OCI-LY7 (cell line): ENCODE measurements around the gene ERC1. TPM values are rescaled to one million over a fixed set of nuclear protein-coding genes. Genes with fewer than 3 reads are reported as not detected.
"Not testable (repeated sequence)": the region's sequence is repeated elsewhere in the genome, so short reads cannot be mapped to it uniquely, and the experiment has no call there.

Source experiments
- BruUV-seq: library from RNA; stranded (reverse); fragments of 400-500 nt; replicated peaks from 2 replicates; lab custom pipeline; 2021; lab: Mats Ljungman, UMichigan
- CTCF ChIA-PET: fragments of 300-600 bp; sonication (Branson Sonifier 250); formaldehyde crosslinking; loops from one replicate; lab custom pipeline; 2022; ENCODE audit warnings: antibody characterized with exemption; ENCODE audit not compliant: unreplicated experiment; lab: Charles Lee
- POLR2A ChIA-PET: fragments of 300-600 bp; sonication (Branson Sonifier 250); formaldehyde crosslinking; loops from one replicate; lab custom pipeline; 2022; ENCODE audit warnings: antibody characterized with exemption; lab: Charles Lee
- DNase-seq: peaks from one replicate; pipeline ENCODE4 v3.0.0-alpha.2; 2015; ENCODE audit warnings: low spot score
- H2AFZ ChIP-seq: fragments of 200-600 bp; sonication (generic), shearing (Covaris generic); 2 replicates; pipeline ENCODE4 v1.6.1; 2014; ENCODE audit warnings: mild to moderate bottlenecking, antibody characterized with exemption, low read length, moderate library complexity
- H3K27ac ChIP-seq: fragments of 200-600 bp; sonication (generic); 2 replicates; pipeline ENCODE4 v1.5.1; 2014; ENCODE audit warnings: mixed run types, low read depth, mild to moderate bottlenecking, moderate library complexity, low read length, inconsistent platforms; ENCODE audit not compliant: poor library complexity, severe bottlenecking
- H3K36me3 ChIP-seq: fragments of 200-600 bp; sonication (generic); 2 replicates; pipeline ENCODE4 v1.6.1; 2014; ENCODE audit warnings: mild to moderate bottlenecking, antibody characterized with exemption, low read length, moderate library complexity, mixed read lengths; ENCODE audit not compliant: insufficient read depth
- H3K4me1 ChIP-seq: fragments of 200-600 bp; sonication (generic); 2 replicates; pipeline ENCODE4 v1.5.1; 2014; ENCODE audit warnings: mild to moderate bottlenecking, low read length; ENCODE audit not compliant: insufficient read depth, poor library complexity, severe bottlenecking
- H3K4me2 ChIP-seq: fragments of 200-600 bp; sonication (generic); 2 replicates; pipeline ENCODE4 v1.6.1; 2014; ENCODE audit warnings: mild to moderate bottlenecking, low read length
- H3K4me3 ChIP-seq: fragments of 200-600 bp; sonication (generic); 2 replicates; pipeline ENCODE4 v1.5.1; 2014; ENCODE audit warnings: mild to moderate bottlenecking, low read depth, low read length; ENCODE audit not compliant: poor library complexity, severe bottlenecking
- H3K79me2 ChIP-seq: fragments of 200-600 bp; sonication (generic); 2 replicates; pipeline ENCODE4 v1.6.1; 2016; ENCODE audit warnings: low read depth, mild to moderate bottlenecking, low read length, moderate library complexity, mixed read lengths; ENCODE audit not compliant: insufficient read depth
- H3K9me2 ChIP-seq: fragments of 200-600 bp; sonication (generic); 2 replicates; pipeline ENCODE4 v1.6.1; 2016; ENCODE audit warnings: mild to moderate bottlenecking, low read length, mixed read lengths; ENCODE audit not compliant: insufficient read depth
- H3K9me3 ChIP-seq: fragments of 200-600 bp; sonication (generic); 2 replicates; pipeline ENCODE4 v1.6.1; 2014; ENCODE audit warnings: mild to moderate bottlenecking, mixed run types, low read length, mixed read lengths
- H4K20me1 ChIP-seq: fragments of 200-600 bp; sonication (generic); 2 replicates; pipeline ENCODE4 v1.6.1; 2014; ENCODE audit warnings: mild to moderate bottlenecking, antibody characterized with exemption, low read length, moderate library complexity, mixed read lengths; ENCODE audit not compliant: insufficient read depth
- CTCF ChIP-seq: fragments of 200-600 bp; sonication (generic); conservative IDR thresholded peaks from 2 replicates; pipeline ENCODE4 v1.5.1; 2014; ENCODE audit warnings: mild to moderate bottlenecking, antibody characterized with exemption, low read length, moderate library complexity, mixed read lengths
- EZH2phosphoT487 ChIP-seq: fragments of 200-600 bp; sonication (generic); IDR thresholded peaks from 2 replicates; pipeline ENCODE4 v1.6.1; 2018; ENCODE audit warnings: low read depth, borderline replicate concordance, mild to moderate bottlenecking, mixed run types, antibody characterized with exemption, low read length, moderate library complexity, mixed read lengths
- intact Hi-C: fragments of 100-400 bp; cut with micrococcal nuclease; formaldehyde crosslinking; loops from one replicate; pipeline ENCODE4 v1.10.0; 2022; ENCODE audit not compliant: unreplicated experiment
- total RNA-seq, 2 experiments: library from RNA; depleted of rRNA in 1 of 2; stranded (reverse); fragments of >200 nt in 1 of 2; shearing (Covaris generic) in 1 of 2; gene quantifications; 2 replicates each; pipeline ENCODE4 v1.2.3, GENCODE V29; 2014 to 2022

ERC1 gene
- total RNA-seq, 2 experiments from 2014 or later = 26.9 to 86.9 TPM

- Histone ChIP-seq H3K27ac (no peak overlapping the region), H2AFZ (no peak overlapping the region), H3K36me3 (peaks cover 4% of the 10 kb centered on the region; the same call in 1 of the 2 replicates), H3K9me3 (no peaks in the 10 kb centered on the region), H3K4me1 (no peaks in the 10 kb centered on the region), H3K4me3 (no peak overlapping the region), H3K79me2 (no peaks in the 10 kb centered on the region), H3K9me2 (no peaks in the 10 kb centered on the region), H4K20me1 (no peaks in the 10 kb centered on the region), H3K4me2 (no peak overlapping the region)
- intact Hi-C loops = no loop called here
- TF ChIP-seq CTCF (no peak), EZH2phosphoT487 (no peak)
- no peak for DNase-seq
- POLR2A ChIA-PET = no interaction called here
- CTCF ChIA-PET = no interaction called here
- no TSS peak for BruUV-seq
These were observed 348.7 kb downstream of the ERC1 start for GRCh38 chr12:1339618-1340319.

- H3K4me1 ChIP-seq, H3K4me2 ChIP-seq, intact Hi-C loops, H3K79me2 ChIP-seq, H2AFZ ChIP-seq, BruUV-seq, H3K36me3 ChIP-seq, CTCF ChIA-PET, H3K9me3 ChIP-seq, DNase-seq, POLR2A ChIA-PET, H3K4me3 ChIP-seq, H3K9me2 ChIP-seq, H3K27ac ChIP-seq, H4K20me1 ChIP-seq: not testable (repeated sequence)
These were observed 350.2 kb downstream of the ERC1 start for GRCh38 chr12:1341270-1341669.

- no peaks in the 10 kb centered on the region for H3K9me3 ChIP-seq
- no peak overlapping the region for H3K4me2 ChIP-seq
- H2AFZ ChIP-seq = no peak overlapping the region
- DNase-seq = no peak
- no peaks in the 10 kb centered on the region for H3K4me1 ChIP-seq
- H3K27ac ChIP-seq = no peak overlapping the region
- no peak for TF ChIP-seq CTCF
- TF ChIP-seq EZH2phosphoT487 = no peak
- no TSS peak for BruUV-seq
- intact Hi-C loops = no loop called here
- H3K79me2 ChIP-seq = no peaks in the 10 kb centered on the region
- ChIA-PET CTCF (no interaction called here), POLR2A (interaction anchor here (0.6 kb wide), 2 partner anchors 17 to 70 kb away, joined by 3 to 4 read pairs; no protein-coding TSS in a partner anchor)
- H3K9me2 ChIP-seq = no peaks in the 10 kb centered on the region
- no peaks in the 10 kb centered on the region for H4K20me1 ChIP-seq
- no peak overlapping the region for H3K4me3 ChIP-seq
- H3K36me3 ChIP-seq = peaks cover 4% of the 10 kb centered on the region; the same call in 1 of the 2 replicates
These were observed 352.4 kb downstream of the ERC1 start for GRCh38 chr12:1343422-1343821.
